HFF-Myc (cell line): ENCODE data around the gene CCL2.

ENCODE experiments used
- DNase-seq: peaks from one replicate; pipeline ENCODE4 v3.0.0-alpha.2; 2011; ENCODE audit warnings: low read depth; ENCODE audit errors: extremely low read depth
- H3K4me3 ChIP-seq: replicated peaks from 2 replicates; pipeline ENCODE4 v1.5.1; 2011; ENCODE audit warnings: low read depth, mild to moderate bottlenecking, control low read depth, low read length
- CTCF ChIP-seq: IDR thresholded peaks from 2 replicates; pipeline ENCODE4 v1.5.1; 2012; ENCODE audit warnings: mild to moderate bottlenecking, low read depth, low read length, control low read depth; ENCODE audit errors: missing control alignments

CCL2 gene

GRCh38 chr17:34220045-34220751, 34.9 kb upstream of the CCL2 start:
- TF ChIP-seq CTCF: no peak
- DNase-seq: no peak
- H3K4me3 ChIP-seq: no peak overlapping the region

GRCh38 chr17:34220752-34221395, 34.2 kb upstream of the CCL2 start:
- TF ChIP-seq CTCF: no peak
- H3K4me3 ChIP-seq: no peak overlapping the region
- DNase-seq: no peak

GRCh38 chr17:34221411-34221810, 33.7 kb upstream of the CCL2 start:
- H3K4me3 ChIP-seq: no peak overlapping the region
- TF ChIP-seq CTCF: no peak
- DNase-seq: no peak

GRCh38 chr17:34222722-34223497, 32.2 kb upstream of the CCL2 start:
- no peak overlapping the region for H3K4me3 ChIP-seq
- DNase-seq: no peak
- no peak for TF ChIP-seq CTCF

GRCh38 chr17:34225046-34225445, 30.0 kb upstream of the CCL2 start:
- H3K4me3 ChIP-seq: no peak overlapping the region
- DNase-seq: no peak
- no peak for TF ChIP-seq CTCF

- H3K4me3 ChIP-seq: no peak overlapping the region
- no peak for TF ChIP-seq CTCF
- DNase-seq: peak; percentile 68
Observed at GRCh38 chr17:34226011-34226743, 28.9 kb upstream of the CCL2 start.
